ENCODE measurements around the gene PKD2L2.
"Not testable (repeated sequence)": the region's sequence is repeated elsewhere in the genome, so short reads cannot be mapped to it uniquely, and the experiment has no call there.

PKD2L2 gene

DNA sequence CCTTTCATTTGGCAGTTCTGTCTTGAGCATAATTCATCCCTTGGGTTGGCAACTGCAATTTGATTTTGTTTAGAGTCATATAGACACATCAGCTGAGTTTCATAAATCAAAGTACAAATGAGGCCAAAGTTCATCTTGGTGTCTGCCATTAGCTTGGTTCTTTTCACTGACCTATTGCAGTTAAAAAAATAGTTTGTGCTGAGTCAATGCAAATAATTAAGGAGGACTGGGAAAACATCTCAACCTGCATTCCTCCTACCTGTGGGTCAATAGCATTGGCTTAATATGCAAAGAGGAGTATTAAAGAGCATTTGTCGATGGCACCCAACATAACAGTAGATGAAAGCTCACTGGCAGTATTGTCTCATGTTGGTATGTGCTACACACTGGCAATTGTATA, 1.6 kb downstream of the PKD2L2 start:
- no peak for FAIRE-seq

DNA sequence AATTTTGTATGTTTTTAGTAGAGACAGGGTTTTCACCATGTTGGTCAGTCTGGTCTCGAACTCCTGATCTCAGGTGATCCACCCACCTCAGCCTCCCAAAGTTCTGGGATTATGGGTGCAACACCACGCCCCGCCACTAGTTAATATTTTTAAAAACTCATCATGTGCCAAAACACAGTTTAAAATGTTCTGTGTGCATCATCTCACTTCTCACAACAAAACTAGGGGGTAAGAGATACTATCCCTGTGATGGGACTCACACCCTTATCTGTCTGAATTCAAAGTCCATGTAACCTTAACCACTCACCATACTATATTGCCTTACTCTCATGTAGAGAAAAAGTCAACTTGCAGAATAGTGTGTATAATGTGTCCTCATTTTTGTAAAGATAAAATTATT, 2.6 kb downstream of the PKD2L2 start:
- no peak for FAIRE-seq

DNA sequence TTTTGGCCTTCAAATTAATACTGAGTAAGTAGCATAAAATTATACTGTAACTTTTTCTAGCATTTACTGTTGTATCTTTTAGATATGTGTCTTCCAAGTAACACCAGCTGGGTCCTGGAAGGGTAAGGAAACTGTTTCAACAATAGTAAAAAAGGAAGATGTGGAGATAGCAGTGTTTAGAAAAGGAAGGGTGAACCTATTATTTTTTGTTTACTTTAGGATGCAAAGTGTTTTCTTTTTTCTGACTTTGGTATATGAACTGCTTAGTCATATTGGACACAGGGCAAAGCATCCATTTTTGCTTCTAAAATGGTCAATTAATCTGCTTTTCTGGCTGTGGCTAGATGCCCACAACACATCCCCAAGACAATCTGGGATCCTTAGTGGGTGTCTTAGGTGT, 5.3 kb downstream of the PKD2L2 start:
- no peak for FAIRE-seq

DNA sequence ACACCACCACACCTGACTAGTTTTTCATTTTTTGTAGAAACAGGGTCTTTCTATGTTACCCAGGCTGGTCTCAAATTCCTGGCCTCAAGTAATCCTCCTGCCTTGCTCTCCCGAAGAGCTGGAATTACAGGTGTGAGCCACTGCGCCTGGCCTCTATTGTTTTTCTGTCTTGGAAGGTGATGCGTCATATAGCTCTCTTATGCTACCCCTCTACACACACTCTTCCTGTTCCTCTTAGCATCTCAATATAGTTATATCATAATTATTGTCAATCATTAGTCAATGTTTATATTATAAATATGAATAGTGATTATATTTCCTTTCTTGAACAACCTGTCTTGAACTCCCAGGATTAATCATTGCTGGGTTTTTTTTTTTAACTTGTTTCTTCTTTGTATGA, 7.3 kb downstream of the PKD2L2 start:
- FAIRE-seq, result no peak

DNA sequence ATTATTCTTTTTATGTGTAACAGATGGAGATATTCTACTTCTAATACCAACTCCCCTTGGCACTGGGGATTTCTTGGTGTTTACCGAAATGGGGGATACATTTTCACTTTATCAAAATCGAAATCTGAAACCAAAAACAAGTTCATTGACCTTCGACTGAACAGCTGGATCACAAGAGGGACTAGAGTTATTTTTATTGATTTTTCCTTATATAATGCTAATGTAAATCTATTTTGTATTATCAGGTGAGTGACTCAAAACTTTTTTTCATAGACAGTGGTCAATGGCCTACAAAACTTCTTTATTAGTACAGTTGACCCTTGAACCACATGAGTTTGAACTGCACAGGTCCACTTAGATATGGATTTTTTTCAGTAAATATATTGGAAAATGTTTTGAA, 10.2 kb downstream of the PKD2L2 start:
- no peak for FAIRE-seq

DNA sequence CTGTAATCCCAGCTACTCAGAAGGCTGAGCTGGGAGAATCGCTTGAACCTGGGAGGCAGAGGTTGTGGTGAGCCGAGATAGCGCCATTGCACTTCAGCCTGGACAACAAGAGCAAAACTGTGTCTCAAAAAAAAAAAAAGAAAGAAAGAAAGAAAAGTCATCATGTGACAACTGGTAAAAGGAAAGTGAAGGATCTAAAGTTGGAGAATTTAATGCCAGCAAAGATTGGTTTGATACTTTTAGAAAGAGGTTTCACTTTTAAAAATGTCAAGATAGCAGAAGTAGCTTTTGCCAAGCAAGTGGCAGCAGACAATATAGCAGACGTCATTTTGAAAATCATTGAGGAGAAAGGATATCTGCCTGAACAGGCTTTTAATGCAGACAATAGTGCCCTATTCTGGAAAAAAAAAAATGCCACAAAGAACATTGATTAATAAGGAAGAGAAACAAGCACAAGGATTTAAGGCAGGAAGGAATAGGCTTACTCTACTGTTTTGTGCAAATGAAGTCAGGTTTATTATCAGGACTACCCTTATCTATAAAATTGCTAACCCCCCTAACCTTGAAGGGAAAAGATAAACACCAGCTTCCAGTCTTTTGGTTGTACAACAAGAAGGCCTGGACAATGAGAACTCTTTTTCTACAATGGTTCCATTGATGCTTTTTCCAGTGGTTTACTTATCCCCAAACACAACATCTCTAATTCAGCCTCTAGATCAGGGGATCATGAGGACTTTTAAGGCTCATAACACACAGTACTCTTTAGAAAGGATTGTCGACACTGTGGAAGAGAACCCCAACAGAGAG, 12.0 kb downstream of the PKD2L2 start:
- no peak for FAIRE-seq

DNA sequence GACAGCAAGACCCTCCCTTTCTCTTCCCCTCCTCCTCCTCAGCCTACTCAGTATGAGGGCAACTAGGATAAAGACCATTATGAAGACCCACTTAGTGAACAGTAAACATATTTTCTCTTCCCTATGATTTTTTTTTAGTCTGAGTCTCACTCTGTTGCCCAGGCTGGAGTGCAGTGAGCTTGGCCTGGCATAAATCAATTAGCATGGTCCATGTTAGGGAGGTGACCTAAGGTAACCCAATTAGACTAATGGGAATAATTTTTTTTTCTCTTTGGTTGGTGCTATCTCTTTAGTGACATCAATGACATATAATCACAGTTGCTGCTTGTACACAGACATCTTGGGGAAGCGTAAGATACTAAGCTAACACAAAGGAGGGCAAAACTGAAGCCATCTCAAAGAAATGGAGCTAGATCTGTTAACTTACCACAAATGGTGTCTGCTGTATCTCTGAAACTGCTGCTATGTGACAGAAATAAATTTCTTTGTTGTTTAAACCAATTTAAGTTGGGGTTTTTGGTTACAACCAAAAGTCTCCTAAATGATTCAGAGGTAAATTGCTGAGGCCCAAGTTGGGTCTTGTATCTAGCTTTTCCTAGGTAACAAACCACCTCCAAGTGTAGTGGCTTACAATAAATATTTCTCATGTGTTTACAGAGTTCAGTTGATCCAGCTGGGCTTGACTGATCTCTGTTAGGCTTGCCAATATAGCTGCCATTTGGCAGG, 13.3 kb downstream of the PKD2L2 start:
- FAIRE-seq, result no peak

DNA sequence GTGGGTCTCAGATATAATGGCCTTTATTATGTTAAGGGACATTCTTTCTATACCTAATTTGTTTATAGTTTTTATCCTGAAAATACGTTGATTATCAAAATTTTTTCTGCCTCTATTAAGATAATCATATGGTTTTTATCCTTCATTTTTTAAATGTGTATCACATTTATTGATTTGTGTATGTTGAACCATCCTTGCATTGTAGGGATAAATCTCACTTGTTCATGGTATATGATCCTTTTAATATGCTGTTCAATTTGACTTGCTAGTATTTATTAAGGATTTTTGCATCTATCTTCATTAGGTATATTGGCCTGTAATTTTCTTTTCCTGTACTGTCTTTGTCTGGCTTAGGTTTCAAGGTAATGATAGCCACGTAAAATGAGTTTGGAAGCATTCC, 25.5 kb downstream of the PKD2L2 start:
- no peak for FAIRE-seq

DNA sequence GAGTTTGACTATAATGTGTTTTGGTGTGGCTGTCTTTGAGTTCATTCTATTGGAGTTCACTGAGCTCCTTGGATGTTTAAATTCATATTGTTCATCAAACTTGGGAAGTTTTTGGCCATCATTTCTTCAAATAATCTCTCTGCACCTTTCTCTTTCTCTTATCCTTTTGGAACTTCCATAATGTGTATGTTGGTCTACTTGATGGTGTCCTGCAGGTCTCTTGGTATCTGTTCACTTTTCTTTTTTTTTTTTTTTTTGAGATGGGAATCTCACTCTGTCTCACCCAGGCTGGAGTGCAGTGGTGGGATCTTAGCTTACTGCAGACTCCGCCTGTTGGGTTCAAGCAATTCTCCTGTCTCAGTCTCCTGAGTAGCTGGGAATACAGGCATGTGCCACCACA, 27.7 kb downstream of the PKD2L2 start:
- no peak for FAIRE-seq

DNA sequence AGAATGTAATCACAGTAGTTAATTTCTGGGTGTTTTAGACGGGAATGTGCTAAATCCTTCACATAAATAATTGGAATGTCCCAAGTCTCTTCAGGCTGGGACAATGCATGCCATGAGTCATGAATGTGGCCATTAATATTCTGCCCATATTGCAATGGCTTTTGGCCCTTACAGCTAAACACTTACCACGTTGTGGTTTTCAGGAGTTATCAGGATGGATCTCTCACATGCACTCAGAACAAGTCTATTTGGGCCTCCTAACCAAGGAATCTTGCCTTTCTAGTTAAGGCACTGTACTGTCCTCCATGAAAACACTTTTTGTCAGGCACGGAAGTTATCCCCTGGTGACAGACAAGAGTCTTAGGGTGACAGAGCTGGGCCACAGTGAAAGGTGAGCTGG, 32.7 kb downstream of the PKD2L2 start:
- FAIRE-seq, result no peak

DNA sequence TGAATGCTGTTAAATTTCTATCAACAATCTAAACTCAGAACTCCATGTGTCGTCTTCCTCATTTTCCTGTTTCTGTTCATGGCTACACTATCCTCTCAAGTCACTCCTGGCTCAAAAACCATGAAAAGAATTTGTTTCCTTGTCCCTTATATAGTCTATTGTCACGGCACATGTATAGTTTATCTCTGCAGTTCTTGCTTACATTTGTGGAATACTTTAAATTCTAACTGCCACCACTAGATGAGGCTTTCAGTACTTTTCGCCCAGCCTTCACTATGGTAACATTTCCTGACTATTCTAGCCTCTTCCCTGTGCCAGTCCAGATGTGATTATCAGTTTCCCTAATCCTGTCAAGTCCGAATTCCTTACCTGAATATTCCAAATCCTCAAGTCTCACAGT, 34.6 kb downstream of the PKD2L2 start:
- no peak for FAIRE-seq

DNA sequence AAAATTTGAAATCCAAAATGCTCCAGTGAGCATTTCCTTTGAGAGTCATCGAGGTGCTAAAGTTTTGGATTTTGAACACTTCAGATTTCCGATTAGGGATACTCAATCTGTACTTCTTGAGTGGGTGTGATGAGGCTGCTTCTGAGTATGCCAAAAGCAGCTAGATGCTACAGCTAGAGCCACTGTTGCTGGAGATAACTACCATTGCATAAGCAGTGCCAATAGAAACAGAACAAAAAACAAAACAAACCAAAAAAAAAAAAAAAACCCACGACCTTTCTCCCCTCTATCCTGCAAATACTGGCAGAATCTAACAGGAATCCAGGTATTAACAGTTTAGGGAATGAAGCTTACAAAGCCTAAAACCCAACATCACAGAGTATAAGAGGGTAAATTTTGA, 43.5 kb downstream of the PKD2L2 start:
- FAIRE-seq, result no peak

DNA sequence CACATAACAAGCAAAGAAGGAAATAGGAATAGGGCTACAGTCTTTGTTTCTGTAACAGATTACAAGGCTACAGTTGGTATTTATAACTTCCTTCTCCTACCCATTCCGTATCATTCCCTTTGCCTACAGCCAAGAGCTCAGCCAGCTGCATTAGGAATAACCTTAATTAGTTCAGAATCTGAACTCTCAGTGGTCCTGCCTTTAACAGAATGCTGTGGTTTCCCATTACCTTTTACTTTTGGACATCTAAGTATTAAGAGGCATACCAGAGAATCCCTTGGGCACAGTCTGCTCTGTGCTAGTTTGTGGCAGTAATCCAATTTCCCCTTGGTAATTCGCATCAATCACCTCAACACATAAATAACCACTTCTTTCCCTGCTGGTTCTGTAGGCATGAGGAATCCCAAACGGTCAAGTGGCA, 44.2 kb downstream of the PKD2L2 start:
- no peak for FAIRE-seq

DNA sequence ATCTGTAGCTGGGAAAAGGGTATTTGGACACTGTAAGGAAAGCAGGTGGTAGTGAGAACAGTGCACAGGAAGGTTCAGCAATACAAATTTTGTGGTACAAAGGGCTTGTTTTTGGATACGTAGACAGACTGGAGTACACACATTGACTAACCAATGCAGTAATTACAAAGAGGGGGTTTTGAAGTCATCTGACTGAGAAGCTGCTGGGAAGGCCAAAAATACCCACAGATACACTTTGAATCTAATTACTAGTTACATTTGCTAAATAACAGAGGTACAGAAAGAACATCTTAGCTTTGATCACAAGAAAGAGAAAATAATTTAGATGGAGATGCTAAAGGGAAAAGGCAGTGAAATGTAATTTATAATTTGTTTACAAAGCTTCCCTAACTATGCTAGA, 45.9 kb downstream of the PKD2L2 start:
- FAIRE-seq, result no peak

DNA sequence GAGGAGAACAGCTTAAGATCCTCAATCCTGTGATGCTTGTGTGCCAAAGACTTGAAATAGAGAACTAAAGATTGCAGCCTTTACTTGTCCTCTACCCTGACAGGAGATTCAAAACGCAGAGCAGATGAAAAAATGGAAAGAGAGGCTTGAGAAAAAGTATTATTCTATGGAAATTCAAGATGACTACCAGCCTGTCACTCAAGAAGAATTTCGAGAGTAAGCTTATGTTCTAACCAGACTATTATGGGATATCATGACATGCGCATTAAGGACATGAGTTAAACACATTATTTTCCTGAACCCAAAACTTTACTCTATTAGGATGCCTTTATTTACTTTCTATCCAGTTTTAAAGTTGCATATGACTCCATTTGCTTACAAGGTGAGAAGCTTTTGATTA, 46.4 kb downstream of the PKD2L2 start:
- no peak for FAIRE-seq

DNA sequence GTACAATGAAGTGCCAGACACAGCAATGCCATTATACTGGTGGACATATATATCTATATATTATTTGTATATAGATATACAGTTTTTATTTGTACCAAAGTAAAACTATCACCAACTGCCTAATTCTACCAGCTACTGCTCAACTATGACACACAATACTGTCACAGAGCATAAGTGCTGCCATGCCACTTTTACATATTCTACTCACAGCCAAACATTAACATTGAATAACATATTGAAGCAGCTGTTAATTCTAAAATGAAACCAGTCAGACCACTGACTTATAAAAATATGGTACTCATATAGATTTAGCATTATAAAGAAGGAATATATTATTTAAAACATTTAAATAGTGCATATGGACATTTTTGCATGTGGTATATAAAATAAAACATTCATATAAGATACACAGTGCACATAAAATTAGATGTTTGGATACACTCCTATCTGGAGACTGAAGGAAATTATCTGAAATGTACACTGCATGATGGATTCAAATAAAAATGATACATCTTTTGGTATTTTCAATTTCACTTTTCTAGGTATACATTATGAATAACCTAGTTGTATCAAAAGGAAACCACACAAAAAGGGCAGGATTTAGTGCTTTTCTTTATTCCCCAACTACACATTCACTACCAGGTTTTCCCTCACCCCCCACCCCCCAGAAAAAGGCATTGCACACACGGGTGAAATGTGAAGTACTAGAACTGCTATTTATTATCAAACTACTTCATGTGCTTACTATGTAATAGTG, 48.9 kb downstream of the PKD2L2 start:
- FAIRE-seq, result no peak

DNA sequence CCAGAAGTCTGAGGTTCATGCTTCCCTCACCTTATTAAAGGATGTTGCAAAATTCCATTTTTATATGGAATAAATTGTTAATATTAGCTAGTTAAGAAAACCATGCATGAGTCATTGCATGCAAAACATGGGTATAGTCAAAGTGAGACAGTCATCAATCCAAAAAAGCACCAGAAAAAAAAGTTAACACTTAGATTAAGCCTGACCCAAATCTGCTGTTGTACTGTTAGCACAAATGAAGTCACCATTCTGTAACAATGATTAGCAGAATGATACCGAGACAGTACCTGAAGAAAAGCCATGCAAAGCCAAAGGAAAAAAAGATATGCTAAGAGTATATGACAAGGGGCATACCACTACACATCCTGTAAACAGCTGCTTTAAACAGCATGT, 49.5 kb downstream of the PKD2L2 start:
- no peak for FAIRE-seq

DNA sequence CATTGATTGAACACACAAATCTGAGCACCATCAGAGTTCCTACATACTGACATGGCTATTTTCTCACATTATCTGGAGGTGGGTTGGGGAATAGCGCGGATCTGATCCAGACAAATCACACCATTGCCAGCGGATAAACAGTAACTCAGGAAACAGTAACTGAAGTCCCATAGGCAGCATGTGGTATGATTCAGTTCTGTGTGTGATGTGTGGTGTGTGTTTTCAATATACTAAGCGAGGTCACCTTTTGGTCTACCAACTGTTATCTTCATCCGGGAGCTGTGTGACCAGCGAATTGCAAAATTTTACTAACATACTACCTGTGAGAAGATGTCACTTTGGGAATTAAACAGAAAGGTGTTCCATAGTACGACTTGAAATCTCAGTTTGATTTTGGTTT, 50.1 kb downstream of the PKD2L2 start:
- FAIRE-seq, result no peak

DNA sequence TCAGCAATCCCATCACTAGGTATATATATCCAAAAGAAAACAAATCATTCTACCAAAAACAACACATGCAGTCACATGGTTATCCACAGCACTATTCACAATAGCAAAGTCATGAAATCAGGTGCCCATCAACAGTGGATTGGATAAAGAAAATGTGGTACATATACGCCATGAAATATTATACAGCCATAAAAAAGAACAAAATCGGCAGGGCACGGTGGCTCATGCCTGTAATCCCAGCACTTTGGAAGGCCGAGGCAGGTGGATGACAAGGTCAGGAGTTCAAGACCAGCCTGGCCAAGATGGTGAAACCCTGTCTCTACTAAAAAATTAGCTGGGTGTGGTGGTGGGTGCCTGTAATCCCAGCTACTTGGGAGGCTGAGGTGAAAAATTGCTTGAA, 55.0 kb downstream of the PKD2L2 start:
- FAIRE-seq, result not testable (repeated sequence)

DNA sequence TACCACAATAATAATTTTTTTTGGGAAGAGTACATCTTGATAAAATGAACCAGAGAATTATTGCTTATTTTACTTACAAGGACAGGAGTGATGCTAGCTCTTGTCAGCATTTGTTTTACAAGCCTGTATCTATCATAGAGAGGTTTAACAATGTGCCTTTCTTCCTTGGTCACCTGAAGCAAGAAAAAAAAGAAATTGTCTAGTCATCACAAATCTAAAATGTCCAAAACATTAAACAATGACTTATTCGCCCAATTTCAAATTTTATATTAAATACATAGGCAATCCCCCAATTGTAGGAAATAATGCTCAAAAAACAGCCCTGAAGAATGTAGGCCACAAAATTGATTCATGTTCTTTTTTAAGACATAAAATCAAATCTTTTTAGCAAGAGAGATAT, 56.6 kb downstream of the PKD2L2 start:
- no peak for FAIRE-seq

DNA sequence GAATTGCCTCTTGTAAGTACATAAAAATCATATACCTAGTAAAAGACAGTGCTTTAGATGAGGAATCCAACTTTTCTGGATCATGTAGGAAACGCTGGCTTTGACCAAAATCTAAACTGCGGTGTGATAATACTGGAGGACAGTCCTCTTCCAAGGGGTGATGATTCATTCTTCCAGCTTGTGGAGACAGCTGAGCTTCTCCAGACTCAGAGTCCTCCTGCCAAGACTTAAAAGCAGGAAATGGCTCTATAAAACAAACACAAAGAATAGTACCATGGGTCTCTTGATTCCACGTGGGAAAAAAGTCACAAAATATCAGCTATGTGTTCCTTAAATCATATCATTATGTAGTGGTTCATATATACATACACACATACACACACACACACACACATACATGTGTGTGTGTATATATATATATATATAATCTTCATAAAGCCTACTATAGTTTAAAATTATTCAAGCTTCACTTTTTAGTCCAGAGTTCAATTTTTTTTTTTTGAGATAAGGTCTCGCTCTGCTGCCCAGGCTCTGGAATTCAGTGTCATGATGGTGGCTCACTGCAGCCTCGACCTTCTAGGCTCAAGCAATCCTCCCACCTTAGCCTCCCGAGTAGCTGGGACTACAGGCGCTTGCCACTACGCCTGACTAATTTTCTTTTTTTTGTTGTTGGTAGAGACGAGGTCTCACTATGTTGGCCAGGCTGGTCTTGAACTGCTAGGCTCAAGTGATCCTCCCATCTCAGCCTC, 65.0 kb downstream of the PKD2L2 start:
- FAIRE-seq, result no peak

DNA sequence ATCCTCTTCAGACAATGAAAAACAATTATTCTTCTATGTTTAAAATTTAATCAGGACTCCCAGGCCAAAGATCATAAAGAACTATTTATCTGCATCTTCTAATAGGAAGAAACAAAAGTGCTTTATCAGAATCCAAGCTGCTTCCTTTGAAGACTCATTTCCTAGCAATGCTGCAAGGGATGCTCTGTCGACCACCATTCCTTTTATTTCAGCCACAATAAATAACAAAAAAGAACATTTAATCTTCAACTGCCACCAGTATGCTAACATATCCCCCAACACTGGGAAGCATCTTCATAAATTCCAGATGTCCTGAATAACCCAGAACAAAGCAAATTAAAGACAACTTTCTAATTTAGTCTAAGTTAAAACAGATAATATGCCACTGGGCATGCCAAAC, 68.7 kb downstream of the PKD2L2 start:
- FAIRE-seq, result no peak

DNA sequence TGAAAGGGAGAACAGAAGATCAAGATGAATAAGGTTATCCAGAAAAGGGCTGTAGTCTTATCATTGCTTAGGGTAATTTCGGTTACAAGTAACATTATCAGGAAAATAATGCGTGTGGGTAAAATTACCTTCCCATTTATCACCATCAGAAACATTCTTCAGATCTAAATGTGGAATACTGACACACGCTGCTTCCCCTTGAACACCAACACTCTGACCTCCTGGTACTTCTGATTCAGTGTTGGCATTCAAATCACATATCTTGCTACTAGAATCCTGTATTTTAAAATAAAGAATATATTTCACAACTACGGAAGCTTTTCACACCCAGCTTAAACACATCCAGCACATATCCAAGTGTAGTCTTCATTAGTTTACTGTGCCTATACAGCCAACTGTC, 70.2 kb downstream of the PKD2L2 start:
- FAIRE-seq, result no peak

Measured in colon (tissue), 2 donors.